GM18505 (cell line): ENCODE data around the gene HUNK.
"Not testable (repeated sequence)": the region's sequence is repeated elsewhere in the genome, so short reads cannot be mapped to it uniquely, and the experiment has no call there.

Experiments used
- ATAC-seq: cut with Tn5 transposase; IDR thresholded peaks from one replicate; pipeline ENCODE4 v1.9.1; 2021; ENCODE audit not compliant: unreplicated experiment
- POLR2A ChIP-seq: IDR thresholded peaks from 4 replicates; pipeline ENCODE4 v1.6.1; 2011; ENCODE audit warnings: borderline replicate concordance; ENCODE audit not compliant: insufficient read depth, insufficient read length; ENCODE audit errors: extremely low read depth

Gene HUNK

DNA sequence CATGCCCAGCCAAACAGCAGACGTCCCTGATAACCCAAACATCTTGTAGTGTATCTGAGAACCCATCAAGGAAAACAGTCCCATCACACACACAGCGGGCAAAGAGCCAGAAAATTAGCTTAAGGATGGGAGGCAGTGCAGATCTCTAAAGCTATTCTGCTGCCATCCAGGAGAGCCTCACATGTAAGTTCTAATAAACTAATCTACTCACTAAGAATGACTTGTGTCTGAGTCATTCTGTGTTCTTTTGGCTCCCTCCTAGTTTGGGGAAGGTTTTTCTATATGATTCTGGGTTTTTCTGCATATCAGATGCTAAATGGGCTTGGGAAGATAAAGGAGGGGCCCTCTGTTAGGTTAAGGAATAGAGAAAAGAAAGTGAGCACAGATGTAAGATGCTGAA lies 162.8 kb downstream of the HUNK start:
- TF ChIP-seq POLR2A = no peak
- no peak for ATAC-seq

DNA sequence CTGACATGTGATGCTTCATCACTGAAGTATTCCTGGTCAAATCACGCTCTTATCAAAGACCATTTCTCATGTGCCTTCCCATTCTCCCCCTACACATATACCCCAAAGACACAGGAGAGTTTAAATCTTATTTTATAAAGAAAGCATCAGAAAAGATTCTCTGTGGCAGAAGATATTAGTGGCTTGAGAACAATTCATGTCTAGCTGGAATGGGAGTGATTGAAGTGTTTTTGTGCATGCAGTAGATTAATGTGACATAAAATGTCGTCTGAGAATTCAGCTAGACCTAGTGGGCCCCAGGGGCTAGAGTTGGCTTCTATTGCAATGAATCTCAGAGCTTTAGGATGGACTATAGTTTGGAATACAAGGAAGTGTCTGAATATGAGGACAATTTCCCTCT lies 163.9 kb downstream of the HUNK start:
- TF ChIP-seq POLR2A = no peak
- no peak for ATAC-seq

DNA sequence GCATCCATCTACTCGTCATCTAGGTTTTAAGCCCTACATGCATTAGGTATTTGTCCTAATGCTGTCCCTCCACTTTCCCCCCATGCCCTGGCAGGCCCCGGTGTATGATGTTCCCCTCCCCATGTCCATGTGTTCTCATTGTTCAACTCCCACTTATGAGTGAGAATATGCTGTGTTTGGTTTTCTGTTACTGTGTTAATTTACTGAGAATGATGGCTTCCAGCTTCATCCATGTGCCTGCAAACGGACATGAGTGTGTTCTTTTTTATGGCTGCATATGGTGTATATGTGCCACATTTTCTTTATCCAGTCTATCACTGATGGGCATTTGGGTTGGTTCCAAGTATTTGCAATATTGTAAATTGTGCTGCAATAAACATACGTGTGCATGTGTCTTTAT lies 165.9 kb downstream of the HUNK start:
- ATAC-seq = not testable (repeated sequence)

DNA sequence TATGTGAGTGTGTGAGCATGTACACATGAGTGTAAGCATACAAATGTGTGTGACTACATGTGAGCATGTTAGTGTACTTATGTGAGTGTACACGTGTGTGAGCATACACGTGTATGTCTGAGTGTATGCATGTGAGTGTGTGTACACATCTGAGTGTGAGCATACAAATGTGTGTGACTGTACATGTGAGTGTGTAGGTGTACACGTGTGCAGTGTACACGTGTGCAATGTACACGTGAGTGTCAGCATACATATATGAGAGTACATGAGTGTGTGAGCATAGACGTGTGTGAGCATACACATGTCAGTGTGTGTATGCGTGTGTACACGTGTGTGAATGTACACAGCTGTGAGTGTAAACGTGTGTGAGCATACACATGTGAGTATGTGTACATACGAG lies 170.6 kb downstream of the HUNK start:
- ATAC-seq = no peak
- TF ChIP-seq POLR2A = no peak

DNA sequence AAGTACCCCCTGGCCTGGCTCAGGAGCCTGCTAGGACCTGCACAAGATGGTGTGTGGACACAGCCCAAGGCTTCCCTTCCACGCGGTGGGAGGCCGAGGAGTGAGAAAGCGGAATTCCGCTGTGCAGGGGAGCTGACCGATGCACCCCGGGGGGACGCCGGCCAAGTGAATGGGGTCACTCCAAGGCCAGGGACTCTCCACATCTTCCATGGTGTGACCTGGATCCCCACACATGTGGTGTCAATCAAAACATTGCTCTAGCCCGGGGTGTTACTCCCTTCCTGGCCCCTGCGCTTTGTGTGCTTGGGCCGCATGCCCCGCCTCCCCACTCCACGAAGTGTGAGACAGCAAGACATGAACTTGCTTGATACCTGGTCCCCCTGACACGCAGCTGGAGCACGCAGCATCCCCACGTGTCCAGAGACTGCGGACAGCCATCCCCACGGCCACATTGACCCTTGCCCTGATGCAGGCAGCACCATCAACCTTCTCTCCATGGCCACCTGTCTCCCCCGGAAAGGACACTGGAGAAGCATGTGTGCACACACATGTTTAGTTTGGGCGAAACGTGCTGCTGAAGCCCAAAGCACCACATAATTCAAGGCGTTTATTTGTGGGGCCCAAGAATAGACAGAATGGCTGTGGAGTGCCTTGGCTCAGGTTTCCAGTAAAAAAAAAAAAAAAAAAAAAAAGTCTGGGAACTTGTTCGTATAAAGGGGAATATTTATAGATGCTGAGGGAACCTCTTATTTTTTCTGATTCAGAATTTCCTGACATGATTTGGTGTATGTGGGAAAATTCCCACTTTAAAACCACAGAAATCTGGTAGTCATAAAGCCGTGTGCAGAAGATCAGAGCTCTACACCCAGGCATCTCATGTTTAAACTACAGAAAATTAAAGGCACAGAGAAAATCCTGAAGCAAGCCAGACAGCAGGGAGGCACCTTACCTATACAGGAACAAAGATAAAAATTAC lies 171.7 kb downstream of the HUNK start:
- ATAC-seq = no peak
- no peak for TF ChIP-seq POLR2A

DNA sequence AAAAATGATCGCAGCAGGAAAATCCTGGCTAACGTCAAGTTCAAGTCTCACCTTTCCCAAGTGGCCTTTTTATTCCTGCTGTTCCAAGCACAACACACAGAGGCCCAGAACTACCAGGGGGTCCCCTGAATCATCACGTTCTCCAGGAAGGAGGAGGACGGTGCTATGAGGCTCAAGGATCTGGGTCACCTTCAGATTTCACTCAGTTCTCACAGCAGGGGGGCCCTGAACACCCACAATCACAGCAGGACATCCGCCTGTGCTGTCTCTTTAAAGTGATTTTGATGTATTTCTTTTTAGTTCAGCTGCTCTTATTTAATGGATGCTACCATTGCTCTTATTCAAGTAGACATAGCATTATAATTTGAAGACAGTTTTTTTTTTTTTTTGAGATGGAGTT lies 173.4 kb downstream of the HUNK start:
- no peak for TF ChIP-seq POLR2A
- no peak for ATAC-seq

DNA sequence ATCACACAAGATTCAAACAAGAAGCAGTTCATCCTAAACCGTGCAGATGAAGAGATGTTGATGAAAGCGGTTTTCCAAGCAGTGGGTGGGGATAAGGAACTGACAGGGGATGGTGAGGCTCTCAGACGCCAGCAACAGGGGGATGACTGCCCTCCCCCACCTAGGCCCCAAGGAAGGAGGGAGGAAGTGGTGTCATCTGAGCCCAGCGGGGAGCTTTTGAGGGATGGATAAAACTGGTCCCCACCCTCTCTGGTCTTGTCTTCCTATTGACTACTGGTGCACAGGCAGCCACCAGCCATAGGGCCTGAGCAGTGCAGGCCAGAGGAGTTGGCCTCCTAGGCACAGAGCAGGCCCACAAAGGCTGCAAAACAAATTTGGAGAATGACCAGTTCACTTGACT lies 175.5 kb downstream of the HUNK start:
- TF ChIP-seq POLR2A = no peak
- ATAC-seq = no peak
